Adrenal gland (tissue), 12 donors: ENCODE data around the gene MRPS34. TPM values are rescaled to one million over a fixed set of nuclear protein-coding genes. Genes with fewer than 3 reads are reported as not detected.

ENCODE experiments used
- DNase-seq, 7 donors: peaks; one replicate each; pipeline ENCODE4 v3.0.0-alpha.2; 2019 to 2020
- H3K27ac ChIP-seq, 5 donors: fragments of 200-600 bp; sonication (generic) in 4 of 5; 1 replicate in 3 of 5; 2 replicates in 2 of 5; pipeline versions ENCODE4 v1.5.1 to v1.8.0; 2016 to 2020; ENCODE audit warnings: mild to moderate bottlenecking in 1 of 5
- H3K27me3 ChIP-seq: fragments of 200-600 bp; 2 replicates; pipeline ENCODE4 v1.8.0; 2021
- H3K36me3 ChIP-seq, 2 donors: fragments of 200-600 bp; replicated peaks in 1 of 2; 1 replicate in 1 of 2; 2 replicates in 1 of 2; pipeline versions ENCODE4 v1.5.1 to v1.8.0; 2018 to 2022
- H3K4me1 ChIP-seq, 2 donors: fragments of 200-600 bp; replicated peaks in 1 of 2; 1 replicate in 1 of 2; 2 replicates in 1 of 2; pipeline versions ENCODE4 v1.5.1 to v1.8.0; 2018 to 2021
- H3K4me3 ChIP-seq, 4 donors: fragments of 200-600 bp; sonication (generic) in 3 of 4; one replicate each; pipeline ENCODE4 v1.5.1; 2016 to 2018
- H3K9me3 ChIP-seq, 3 donors: fragments of 200-600 bp; sonication (generic) in 1 of 3; replicated peaks in 1 of 3; 1 replicate in 2 of 3; 2 replicates in 1 of 3; pipeline versions ENCODE4 v1.5.1 to v1.8.0; 2016 to 2021
- CTCF ChIP-seq, 6 experiments: fragments of 450-650 bp in 4 of 6; fragments of 200-600 bp in 2 of 6; sonication (generic) in 1 of 6; IDR thresholded peaks; 1 replicate in 5 of 6; 2 replicates in 1 of 6; pipeline versions ENCODE4 v1.5.1 to v1.8.0; 2016 to 2021; ENCODE audit warnings: antibody characterized with exemption in 6 of 6, mild to moderate bottlenecking in 2 of 6, moderate library complexity in 1 of 6
- POLR2A ChIP-seq, 2 donors: fragments of 450-650 bp; IDR thresholded peaks; one replicate each; pipeline ENCODE4 v1.6.1; 2017; ENCODE audit warnings: antibody characterized with exemption in 2 of 2, mild to moderate bottlenecking in 2 of 2, moderate library complexity in 1 of 2
- WGBS, 4 donors: extraction: QIAGEN DNeasy Blood & Tissue Kit in 2 of 4; methylation state at CpG; one replicate each; pipeline versions ENCODE4 v1.1.5 to v1.1.7; 2013 to 2017; 5-methylcytosine and 5-hydroxymethylcytosine counted together
- intact Hi-C, 2 donors: fragments of 100-400 bp; cut with DNase I; formaldehyde crosslinking; loops; one replicate each; pipeline versions ENCODE4 v1.14.1 to v1.15.0; 2022 to 2023
- polyA plus RNA-seq, 3 donors: library from polyadenylated mRNA; stranded (reverse); fragments of 200-250 nt in 2 of 3; fragments of 350-450 nt in 1 of 3; fragmentation: Illumina TruSeq in 1 of 3; extraction: RNeasy Lipid Tissue Mini Kit (QIAGEN cat#74804) in 1 of 3; gene quantifications; one replicate each; pipeline ENCODE4 v1.2.3, GENCODE V29; 2013 to 2014
- total RNA-seq, 9 donors: library from RNA; depleted of rRNA in 4 of 9; stranded (reverse); fragments of >200 nt in 4 of 9; fragments of 120-200 nt in 1 of 9; fragmentation: NEBNext Ultra II Directional in 1 of 9; extraction: Animal tissue kit (Norgen Biotek cat#: 25700) in 1 of 9; gene quantifications; one replicate each; pipeline versions ENCODE4 v1.1.0 to v1.2.4, GENCODE V29; 2013 to 2023
- donor health status: healthy with polysubstance abuse.
- donor health status: Bipolar disorder and iron deficiency.
- donor health status: DM: yes; HTN: yes; CAD: no.
- donor health status: DM: no; HTN: no; CAD: no.
- donor health status: DM: no; HTN: no; CAD: no.
- donor health status: DM: yes; HTN: yes; CAD: no.

The MRPS34 gene
- total and polyA plus RNA-seq, 12 donors: 84.3 to 226 (median 141) TPM

- peak in 1 of 7 donors; percentile 17 for DNase-seq
- intact Hi-C loops: no loop called here
Measured at GRCh38 chr16:1820946-1821290, 48.0 kb upstream of the MRPS34 start.

GRCh38 chr16:1820096-1820945 lies 47.4 kb upstream of the MRPS34 start:
- WGBS, 4 donors: 83 to 97% (median 93%) methylated on average over 8 to 25 of the region's 25 CpGs
- TF ChIP-seq POLR2A (IDR thresholded peaks at IDR 0.05) (no peak), CTCF (IDR thresholded peaks at IDR 0.05) (no peak)
- Histone ChIP-seq H3K4me1 (peaks cover 10 to 21% of the 10 kb centered on the region in 2 donors), H3K36me3 (peaks cover 0 to 69% of the 10 kb centered on the region in 2 donors), H3K4me3 (no peak overlapping the region), H3K9me3 (no peaks in the 10 kb centered on the region), H3K27me3 (no peaks in the 10 kb centered on the region), H3K27ac (no peak overlapping the region)
- intact Hi-C loops: no loop called here
- peak in 1 of 7 donors; percentile 15 for DNase-seq

More at GRCh38 chr16:1820946-1821290, 48.0 kb upstream of the MRPS34 start:
- 89 to 94% (median 92%) methylated on average over 4 to 12 of the region's 12 CpGs for WGBS, 4 donors
- Histone ChIP-seq H3K9me3 (no peaks in the 10 kb centered on the region), H3K4me1 (peaks cover 16 to 26% of the 10 kb centered on the region in 2 donors), H3K27ac (no peak overlapping the region), H3K36me3 (peaks cover 0 to 65% of the 10 kb centered on the region in 2 donors), H3K27me3 (no peaks in the 10 kb centered on the region), H3K4me3 (no peak overlapping the region)
- no peak for TF ChIP-seq CTCF (IDR thresholded peaks at IDR 0.05)
- no peak for TF ChIP-seq POLR2A (IDR thresholded peaks at IDR 0.05)

- Histone ChIP-seq H3K9me3 (no peaks in the 10 kb centered on the region), H3K27me3 (no peaks in the 10 kb centered on the region), H3K4me3 (no peak overlapping the region), H3K27ac (no peak overlapping the region), H3K36me3 (peaks cover 0 to 74% of the 10 kb centered on the region in 2 donors), H3K4me1 (peaks cover 3 to 13% of the 10 kb centered on the region in 2 donors)
- intact Hi-C loops: no loop called here
- WGBS, 4 donors: 90 to 96% (median 92%) methylated on average over 10 to 15 of the region's 15 CpGs
- DNase-seq: peak in 1 of 7 donors; percentile 14
- TF ChIP-seq CTCF (IDR thresholded peaks at IDR 0.05) (no peak), POLR2A (IDR thresholded peaks at IDR 0.05) (no peak)
Measured at GRCh38 chr16:1819611-1820010, 46.7 kb upstream of the MRPS34 start.

- Histone ChIP-seq H3K36me3 (peaks cover 0 to 79% of the 10 kb centered on the region in 2 donors), H3K27me3 (no peaks in the 10 kb centered on the region), H3K9me3 (no peaks in the 10 kb centered on the region), H3K4me1 (peaks cover 0 to 7% of the 10 kb centered on the region in 2 donors), H3K27ac (peak overlapping the region in 1 of 5 donors; percentile 47), H3K4me3 (no peak overlapping the region)
- peak in 1 of 7 donors; percentile 20 for DNase-seq
- WGBS, 4 donors: 94 to 97% (median 94%) methylated on average over 9 to 35 of the region's 35 CpGs
- no peak for TF ChIP-seq POLR2A (IDR thresholded peaks at IDR 0.05)
- TF ChIP-seq CTCF (IDR thresholded peaks at IDR 0.05): no peak
- intact Hi-C loops: no loop called here
Measured at GRCh38 chr16:1818873-1819525, 46.1 kb upstream of the MRPS34 start.
